HEK293 (cell line): ENCODE measurements around the gene LRCH1.

ENCODE experiments used
- CTCF ChIA-PET: fragments of 350-600 bp; formaldehyde crosslinking; extraction: SDS; loops from one replicate; lab custom pipeline; 2021; ENCODE audit warnings: antibody characterized with exemption; lab: Yijun Ruan, JAX
- POLR2A ChIA-PET: fragments of 300-600 bp; formaldehyde crosslinking; extraction: SDS; loops from one replicate; lab custom pipeline; 2020; ENCODE audit warnings: antibody characterized with exemption, inconsistent platforms; lab: Yijun Ruan, JAX
- H3K27ac ChIP-seq: fragments of 200-500 bp; sonication (Bioruptor generic); 2 replicates; pipeline ENCODE4 v1.5.1; 2014; ENCODE audit warnings: low read depth, low read length, control low read depth, inconsistent platforms; ENCODE audit errors: extremely low read depth
- H3K36me3 ChIP-seq, 2 experiments: fragments of 200-500 bp in 1 of 2; sonication (Bioruptor generic) in 1 of 2; 1 replicate in 1 of 2; 2 replicates in 1 of 2; pipeline ENCODE4 v1.5.1; 2014 to 2017; ENCODE audit warnings: inconsistent platforms in 2 of 2, low read length in 2 of 2; ENCODE audit not compliant: control insufficient read depth in 2 of 2, insufficient read depth in 1 of 2
- H3K4me1 ChIP-seq: fragments of 200-500 bp; sonication (Bioruptor generic); 2 replicates; pipeline ENCODE4 v1.5.1; 2014; ENCODE audit warnings: mild to moderate bottlenecking, low read length, inconsistent platforms; ENCODE audit not compliant: control insufficient read depth, insufficient read depth
- H3K4me3 ChIP-seq: 2 replicates; pipeline ENCODE4 v1.5.1; 2011; ENCODE audit warnings: low read depth, mild to moderate bottlenecking, control low read depth, low read length, moderate library complexity
- H3K9me3 ChIP-seq: fragments of 200-500 bp; sonication (Bioruptor generic); 2 replicates; pipeline ENCODE4 v1.5.1; 2014; ENCODE audit warnings: low read depth, low read length, inconsistent platforms; ENCODE audit not compliant: control insufficient read depth, insufficient read depth
- BCL11B ChIP-seq: fragments of 450-650 bp; formaldehyde crosslinking; IDR thresholded peaks from 2 replicates; pipeline ENCODE4 v1.5.1; 2016; ENCODE audit warnings: low read depth, missing biosample characterization, missing genetic modification characterization
- HOXA7 ChIP-seq: sonication (generic); formaldehyde crosslinking; IDR thresholded peaks from 2 replicates; pipeline ENCODE4 v1.8.1; 2022; ENCODE audit warnings: missing genetic modification reagents, borderline replicate concordance
- PRDM2 ChIP-seq: fragments of 450-650 bp; formaldehyde crosslinking; IDR thresholded peaks from 2 replicates; pipeline ENCODE4 v1.5.1; 2016; ENCODE audit warnings: missing biosample characterization, missing genetic modification characterization, borderline replicate concordance
- SCRT2 ChIP-seq: fragments of 450-650 bp; formaldehyde crosslinking; IDR thresholded peaks from 2 replicates; pipeline ENCODE4 v1.5.1; 2016; ENCODE audit warnings: missing biosample characterization, missing genetic modification characterization
- TSHZ1 ChIP-seq: fragments of 450-650 bp; formaldehyde crosslinking; IDR thresholded peaks from 2 replicates; pipeline ENCODE4 v1.5.1; 2016; ENCODE audit warnings: missing biosample characterization, missing genetic modification characterization, borderline replicate concordance
- ZNF121 ChIP-seq: fragments of 450-650 bp; formaldehyde crosslinking; IDR thresholded peaks from 2 replicates; pipeline ENCODE4 v1.5.1; 2016; ENCODE audit warnings: missing biosample characterization, missing genetic modification characterization
- ZNF221 ChIP-seq: fragments of 450-650 bp; formaldehyde crosslinking; IDR thresholded peaks from 2 replicates; pipeline ENCODE4 v1.5.1; 2017; ENCODE audit warnings: missing biosample characterization, missing genetic modification characterization, borderline replicate concordance
- ZNF416 ChIP-seq: fragments of 450-650 bp; formaldehyde crosslinking; IDR thresholded peaks from 2 replicates; pipeline ENCODE4 v1.5.1; 2016; ENCODE audit warnings: missing biosample characterization, missing genetic modification characterization
- ZNF510 ChIP-seq: fragments of 450-650 bp; formaldehyde crosslinking; IDR thresholded peaks from 2 replicates; pipeline ENCODE4 v1.5.1; 2018; ENCODE audit warnings: mild to moderate bottlenecking, missing genetic modification characterization, missing biosample characterization; ENCODE audit not compliant: insufficient replicate concordance
- ZNF548 ChIP-seq: fragments of 450-650 bp; formaldehyde crosslinking; IDR thresholded peaks from 2 replicates; pipeline ENCODE4 v1.5.1; 2016; ENCODE audit warnings: missing biosample characterization, missing genetic modification characterization
- ZNF555 ChIP-seq: fragments of 450-650 bp; formaldehyde crosslinking; conservative IDR thresholded peaks from 2 replicates; pipeline ENCODE4 v1.5.1; 2017; ENCODE audit warnings: missing biosample characterization, mild to moderate bottlenecking, missing genetic modification characterization, inconsistent platforms
- ZNF624 ChIP-seq: fragments of 450-650 bp; formaldehyde crosslinking; IDR thresholded peaks from 2 replicates; pipeline ENCODE4 v1.5.1; 2017; ENCODE audit warnings: missing biosample characterization, missing genetic modification characterization
- ZNF768 ChIP-seq: fragments of 450-650 bp; formaldehyde crosslinking; IDR thresholded peaks from 2 replicates; pipeline ENCODE4 v1.5.1; 2018; ENCODE audit warnings: missing biosample characterization, mild to moderate bottlenecking, missing genetic modification characterization
- ZNF843 ChIP-seq: fragments of 450-650 bp; formaldehyde crosslinking; IDR thresholded peaks from 2 replicates; pipeline ENCODE4 v1.5.1; 2016; ENCODE audit warnings: missing biosample characterization, missing genetic modification characterization
- ZSCAN5A ChIP-seq: fragments of 450-650 bp; formaldehyde crosslinking; IDR thresholded peaks from 2 replicates; pipeline ENCODE4 v1.5.1; 2016; ENCODE audit warnings: missing biosample characterization, missing genetic modification characterization
- TF ChIP-seq, protein P1 (sequence below): fragments of 450-650 bp; formaldehyde crosslinking; IDR thresholded peaks from 2 replicates; pipeline ENCODE4 v1.5.1; 2016; ENCODE audit warnings: missing biosample characterization, missing genetic modification characterization
- TF ChIP-seq, protein P2 (sequence below): fragments of 450-650 bp; formaldehyde crosslinking; IDR thresholded peaks from 2 replicates; pipeline ENCODE4 v1.5.1; 2017; ENCODE audit warnings: missing biosample characterization, missing genetic modification characterization
- TF ChIP-seq, protein P3 (sequence below): fragments of 450-650 bp; formaldehyde crosslinking; IDR thresholded peaks from 2 replicates; pipeline ENCODE4 v1.5.1; 2016; ENCODE audit warnings: missing biosample characterization, missing genetic modification characterization

LRCH1 gene

DNA sequence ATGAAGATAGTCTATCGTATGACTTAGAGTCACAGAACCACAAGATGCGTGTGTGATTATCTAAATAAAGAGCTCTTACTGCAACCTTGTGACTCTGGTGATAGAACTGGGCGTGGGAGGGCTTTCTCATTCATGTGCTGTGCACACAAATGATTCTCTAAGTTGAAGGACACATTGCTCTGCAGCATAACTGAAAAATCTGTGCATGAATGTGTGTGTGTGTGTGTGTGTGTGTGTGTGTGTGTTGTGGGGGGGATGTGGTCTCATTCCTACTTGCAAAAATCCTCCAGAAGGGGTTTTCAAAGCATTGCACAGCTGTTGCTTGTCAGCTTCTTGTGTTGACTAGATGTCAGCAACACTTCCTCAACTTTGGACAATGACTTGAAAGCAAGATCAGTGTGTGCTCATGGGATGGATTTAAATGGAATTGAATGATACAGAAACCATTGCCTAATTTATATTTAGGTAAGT lies 22.4 kb downstream of the LRCH1 start:
- no peak overlapping the region for H3K4me3 ChIP-seq
- H3K4me1 ChIP-seq, result peaks cover 11% of the 10 kb centered on the region
- H3K9me3 ChIP-seq, result no peaks in the 10 kb centered on the region
- H3K36me3 ChIP-seq, result no peaks in the 10 kb centered on the region
- H3K27ac ChIP-seq, result no peak overlapping the region
- POLR2A ChIA-PET, result no interaction called here
- CTCF ChIA-PET, result interaction anchor here (0.5 kb wide), 1 partner anchor 144 kb away, joined by 3 read pairs; no protein-coding TSS in a partner anchor
- TF ChIP-seq, protein P1, sequence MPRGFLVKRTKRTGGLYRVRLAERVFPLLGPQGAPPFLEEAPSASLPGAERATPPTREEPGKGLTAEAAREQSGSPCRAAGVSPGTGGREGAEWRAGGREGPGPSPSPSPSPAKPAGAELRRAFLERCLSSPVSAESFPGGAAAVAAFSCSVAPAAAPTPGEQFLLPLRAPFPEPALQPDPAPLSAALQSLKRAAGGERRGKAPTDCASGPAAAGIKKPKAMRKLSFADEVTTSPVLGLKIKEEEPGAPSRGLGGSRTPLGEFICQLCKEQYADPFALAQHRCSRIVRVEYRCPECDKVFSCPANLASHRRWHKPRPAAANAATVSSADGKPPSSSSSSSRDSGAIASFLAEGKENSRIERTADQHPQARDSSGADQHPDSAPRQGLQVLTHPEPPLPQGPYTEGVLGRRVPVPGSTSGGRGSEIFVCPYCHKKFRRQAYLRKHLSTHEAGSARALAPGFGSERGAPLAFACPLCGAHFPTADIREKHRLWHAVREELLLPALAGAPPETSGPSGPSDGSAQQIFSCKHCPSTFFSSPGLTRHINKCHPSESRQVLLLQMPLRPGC (tag by site-specific recombination), result no peak
- TF ChIP-seq PRDM2 (tag by site-specific recombination) (no peak), SCRT2 (0 out of 2 replicates have a peak, but pooled peaks have one; percentile 21)
- TF ChIP-seq, protein P2, sequence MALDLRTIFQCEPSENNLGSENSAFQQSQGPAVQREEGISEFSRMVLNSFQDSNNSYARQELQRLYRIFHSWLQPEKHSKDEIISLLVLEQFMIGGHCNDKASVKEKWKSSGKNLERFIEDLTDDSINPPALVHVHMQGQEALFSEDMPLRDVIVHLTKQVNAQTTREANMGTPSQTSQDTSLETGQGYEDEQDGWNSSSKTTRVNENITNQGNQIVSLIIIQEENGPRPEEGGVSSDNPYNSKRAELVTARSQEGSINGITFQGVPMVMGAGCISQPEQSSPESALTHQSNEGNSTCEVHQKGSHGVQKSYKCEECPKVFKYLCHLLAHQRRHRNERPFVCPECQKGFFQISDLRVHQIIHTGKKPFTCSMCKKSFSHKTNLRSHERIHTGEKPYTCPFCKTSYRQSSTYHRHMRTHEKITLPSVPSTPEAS (tag by site-specific recombination), result peak; percentile 73

DNA sequence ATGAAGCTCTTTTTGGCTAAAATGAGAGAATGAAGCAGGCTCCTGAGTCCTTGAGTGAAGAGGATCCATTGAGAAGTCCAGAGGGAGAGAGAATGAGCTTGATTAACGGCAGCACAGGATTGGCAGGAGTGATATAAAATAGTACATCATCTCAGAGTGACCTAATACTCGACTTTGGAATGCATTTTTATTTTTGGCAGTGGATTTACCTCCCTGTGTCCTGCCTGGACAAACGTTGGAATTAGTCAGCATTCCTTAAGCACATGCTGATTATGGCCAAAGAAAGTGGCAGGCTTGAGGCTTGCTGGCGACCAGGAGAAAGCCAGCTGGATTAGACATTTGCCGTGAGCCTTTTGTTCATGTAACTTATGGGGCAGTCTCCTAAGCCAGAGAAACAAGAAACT lies 22.9 kb downstream of the LRCH1 start:
- Histone ChIP-seq H3K4me3 (no peak overlapping the region), H3K9me3 (no peaks in the 10 kb centered on the region), H3K4me1 (peaks cover 11% of the 10 kb centered on the region), H3K27ac (no peak overlapping the region), H3K36me3 (no peaks in the 10 kb centered on the region)
- CTCF ChIA-PET, result no interaction called here
- POLR2A ChIA-PET, result no interaction called here
- TF ChIP-seq ZNF768 (tag by site-specific recombination) (no peak), BCL11B (tag by site-specific recombination) (no peak), ZSCAN5A (no peak), ZNF548 (tag by site-specific recombination) (no peak), ZNF510 (tag by site-specific recombination) (no peak), HOXA7 (CRISPR knock-in tag) (no peak), ZNF121 (no peak), TSHZ1 (tag by site-specific recombination) (no peak), ZNF416 (tag by site-specific recombination) (no peak), ZNF555 (tag by site-specific recombination) (no peak), ZNF843 (no peak), ZNF624 (tag by site-specific recombination) (no peak), ZNF221 (tag by site-specific recombination) (no peak)
- TF ChIP-seq, protein P3, sequence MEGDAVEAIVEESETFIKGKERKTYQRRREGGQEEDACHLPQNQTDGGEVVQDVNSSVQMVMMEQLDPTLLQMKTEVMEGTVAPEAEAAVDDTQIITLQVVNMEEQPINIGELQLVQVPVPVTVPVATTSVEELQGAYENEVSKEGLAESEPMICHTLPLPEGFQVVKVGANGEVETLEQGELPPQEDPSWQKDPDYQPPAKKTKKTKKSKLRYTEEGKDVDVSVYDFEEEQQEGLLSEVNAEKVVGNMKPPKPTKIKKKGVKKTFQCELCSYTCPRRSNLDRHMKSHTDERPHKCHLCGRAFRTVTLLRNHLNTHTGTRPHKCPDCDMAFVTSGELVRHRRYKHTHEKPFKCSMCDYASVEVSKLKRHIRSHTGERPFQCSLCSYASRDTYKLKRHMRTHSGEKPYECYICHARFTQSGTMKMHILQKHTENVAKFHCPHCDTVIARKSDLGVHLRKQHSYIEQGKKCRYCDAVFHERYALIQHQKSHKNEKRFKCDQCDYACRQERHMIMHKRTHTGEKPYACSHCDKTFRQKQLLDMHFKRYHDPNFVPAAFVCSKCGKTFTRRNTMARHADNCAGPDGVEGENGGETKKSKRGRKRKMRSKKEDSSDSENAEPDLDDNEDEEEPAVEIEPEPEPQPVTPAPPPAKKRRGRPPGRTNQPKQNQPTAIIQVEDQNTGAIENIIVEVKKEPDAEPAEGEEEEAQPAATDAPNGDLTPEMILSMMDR (tag by site-specific recombination), result no peak
